Measurements from ENCODE around the gene MRPL9.
A peak's percentile ranks its signal among the peaks of the same experiment; 100 is the strongest.

The MRPL9 gene

DNA sequence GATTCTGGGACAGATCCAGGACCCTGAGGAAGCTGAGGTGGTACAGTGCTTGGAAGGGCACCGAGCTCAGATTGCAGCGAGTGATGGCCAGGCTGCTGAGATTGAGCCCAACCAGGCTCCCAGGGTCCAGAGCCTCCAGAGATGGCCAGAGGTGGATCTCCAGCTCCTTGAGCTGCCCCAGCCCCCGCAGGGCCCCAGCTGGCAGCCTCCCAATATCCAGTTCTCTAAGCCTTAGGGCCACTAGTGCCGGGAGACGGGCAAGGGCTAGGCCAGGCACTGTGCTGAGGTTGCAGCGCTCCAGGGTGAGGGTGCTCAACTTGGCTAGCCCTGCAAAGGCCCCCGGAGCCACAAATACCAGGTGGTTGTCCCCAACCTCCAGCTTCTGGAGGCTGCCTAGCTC is 38.5 kb upstream of the MRPL9 start:
- Histone ChIP-seq H3K27me3 (no peaks in the 10 kb centered on the region), H3K4me1 (peaks cover 37% of the 10 kb centered on the region), H3K36me3 (no peaks in the 10 kb centered on the region), H3K9me3 (no peaks in the 10 kb centered on the region), H3K4me3 (ENCODE audit: low read depth, low read length) (no peak overlapping the region)
- DNase-seq: no peak
- TF ChIP-seq, protein P1, sequence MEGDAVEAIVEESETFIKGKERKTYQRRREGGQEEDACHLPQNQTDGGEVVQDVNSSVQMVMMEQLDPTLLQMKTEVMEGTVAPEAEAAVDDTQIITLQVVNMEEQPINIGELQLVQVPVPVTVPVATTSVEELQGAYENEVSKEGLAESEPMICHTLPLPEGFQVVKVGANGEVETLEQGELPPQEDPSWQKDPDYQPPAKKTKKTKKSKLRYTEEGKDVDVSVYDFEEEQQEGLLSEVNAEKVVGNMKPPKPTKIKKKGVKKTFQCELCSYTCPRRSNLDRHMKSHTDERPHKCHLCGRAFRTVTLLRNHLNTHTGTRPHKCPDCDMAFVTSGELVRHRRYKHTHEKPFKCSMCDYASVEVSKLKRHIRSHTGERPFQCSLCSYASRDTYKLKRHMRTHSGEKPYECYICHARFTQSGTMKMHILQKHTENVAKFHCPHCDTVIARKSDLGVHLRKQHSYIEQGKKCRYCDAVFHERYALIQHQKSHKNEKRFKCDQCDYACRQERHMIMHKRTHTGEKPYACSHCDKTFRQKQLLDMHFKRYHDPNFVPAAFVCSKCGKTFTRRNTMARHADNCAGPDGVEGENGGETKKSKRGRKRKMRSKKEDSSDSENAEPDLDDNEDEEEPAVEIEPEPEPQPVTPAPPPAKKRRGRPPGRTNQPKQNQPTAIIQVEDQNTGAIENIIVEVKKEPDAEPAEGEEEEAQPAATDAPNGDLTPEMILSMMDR (IDR thresholded peaks at IDR 0.05; ENCODE audit: low read depth, low read length): no peak

DNA sequence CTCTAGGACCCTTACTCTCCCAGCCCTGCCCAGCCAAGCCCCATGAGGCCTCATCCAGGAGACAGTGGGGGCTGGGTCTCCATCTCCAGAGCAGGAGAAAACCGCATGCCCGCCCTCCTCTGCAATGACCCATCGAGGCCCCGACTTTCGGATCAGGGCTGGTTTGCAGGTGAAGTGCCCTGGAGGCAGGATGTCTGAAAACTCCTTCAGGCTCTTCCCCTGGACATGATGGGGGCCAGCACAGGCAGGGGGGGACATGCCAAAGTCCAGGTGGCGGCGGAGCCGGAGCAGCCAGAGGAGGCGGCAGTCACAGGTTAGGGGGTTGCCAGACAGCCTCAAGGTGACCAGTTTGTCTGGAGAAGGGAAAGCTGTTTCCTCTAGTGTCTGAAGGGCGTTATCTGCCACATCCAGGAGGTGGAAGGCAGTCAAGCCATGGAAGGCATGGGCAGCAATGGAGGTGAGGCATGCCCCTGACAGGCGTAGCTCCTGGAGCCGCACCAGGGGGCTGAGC is 38.1 kb upstream of the MRPL9 start:
- DNase-seq: no peak
- H3K9me3 ChIP-seq: no peaks in the 10 kb centered on the region
- no peaks in the 10 kb centered on the region for H3K36me3 ChIP-seq
- H3K27me3 ChIP-seq: no peaks in the 10 kb centered on the region
- peaks cover 37% of the 10 kb centered on the region for H3K4me1 ChIP-seq
- TF ChIP-seq, protein P1 (IDR thresholded peaks at IDR 0.05; ENCODE audit: low read depth, low read length): no peak
- H3K4me3 ChIP-seq (ENCODE audit: low read depth, low read length): no peak overlapping the region

DNA sequence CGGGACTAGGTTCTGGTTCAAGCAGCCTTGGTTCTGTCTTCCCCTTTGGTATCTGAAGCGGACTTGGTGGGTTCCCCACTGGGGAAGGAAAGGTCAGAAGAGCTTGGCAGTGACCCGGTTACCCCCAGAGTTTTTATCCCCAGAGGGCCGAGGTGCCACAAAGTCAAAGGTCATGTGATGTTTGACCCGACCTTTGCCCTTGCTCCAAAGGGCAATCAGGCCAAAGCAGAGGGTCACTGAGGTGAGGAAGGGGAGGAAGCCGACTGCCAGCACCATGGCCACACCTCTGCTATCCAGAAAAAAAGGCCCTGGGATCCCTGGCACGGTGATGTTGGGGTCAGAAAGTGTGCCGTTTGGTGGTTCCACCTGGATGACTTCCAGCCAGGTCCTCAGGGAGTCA is 37.5 kb upstream of the MRPL9 start:
- H3K27me3 ChIP-seq: no peaks in the 10 kb centered on the region
- TF ChIP-seq, protein P1 (IDR thresholded peaks at IDR 0.05; ENCODE audit: low read depth, low read length): no peak
- H3K4me3 ChIP-seq (ENCODE audit: low read depth, low read length): no peak overlapping the region
- no peaks in the 10 kb centered on the region for H3K36me3 ChIP-seq
- DNase-seq: no peak
- H3K9me3 ChIP-seq: no peaks in the 10 kb centered on the region
- H3K4me1 ChIP-seq: peaks cover 37% of the 10 kb centered on the region

DNA sequence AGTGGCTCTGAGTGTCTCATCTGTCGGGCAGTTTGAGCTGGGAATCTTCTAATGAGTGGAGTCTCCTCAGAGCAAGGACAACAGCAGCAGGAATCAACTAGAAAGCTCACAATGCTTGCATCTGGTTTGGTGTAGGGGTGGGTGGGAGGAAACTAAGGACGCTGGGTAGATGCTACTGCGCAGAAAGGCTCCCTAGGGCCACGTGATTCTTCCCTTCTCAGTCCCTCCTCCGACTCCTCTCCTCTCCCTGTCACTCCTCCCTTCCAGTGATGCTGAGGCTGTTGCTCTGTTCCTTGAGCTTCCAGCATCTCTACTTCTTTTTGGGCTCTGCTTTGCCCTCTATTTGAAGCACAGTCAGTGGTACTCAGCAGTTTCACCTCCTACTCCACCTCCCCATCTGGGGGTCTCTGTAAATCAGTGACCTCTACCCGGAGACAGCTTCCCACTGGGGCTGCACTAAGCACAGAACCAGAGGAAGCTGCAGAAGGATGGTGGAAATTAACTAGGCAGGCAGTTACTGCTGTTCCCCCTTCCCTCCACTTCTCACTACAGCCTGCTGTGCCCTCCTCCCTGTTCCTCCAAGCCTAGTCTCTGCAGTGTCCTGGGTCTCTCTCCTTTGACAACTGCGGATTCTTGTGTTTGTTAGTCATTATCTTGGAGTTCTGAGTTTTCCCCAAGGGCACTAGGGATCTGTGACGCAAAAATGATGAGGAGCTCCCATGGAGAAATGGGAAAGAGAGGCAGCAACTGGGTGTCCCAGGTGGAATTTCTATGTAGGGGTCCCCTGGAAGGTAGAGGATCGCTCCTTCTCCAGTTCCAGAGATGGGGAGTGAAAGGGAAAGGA is 36.1 kb upstream of the MRPL9 start:
- H3K36me3 ChIP-seq: no peaks in the 10 kb centered on the region
- H3K4me1 ChIP-seq: peaks cover 33% of the 10 kb centered on the region
- H3K4me3 ChIP-seq (ENCODE audit: low read depth, low read length): no peak overlapping the region
- DNase-seq: peak; percentile 38
- TF ChIP-seq, protein P1 (IDR thresholded peaks at IDR 0.05; ENCODE audit: low read depth, low read length): no peak
- no peaks in the 10 kb centered on the region for H3K9me3 ChIP-seq
- H3K27me3 ChIP-seq: no peaks in the 10 kb centered on the region

DNA sequence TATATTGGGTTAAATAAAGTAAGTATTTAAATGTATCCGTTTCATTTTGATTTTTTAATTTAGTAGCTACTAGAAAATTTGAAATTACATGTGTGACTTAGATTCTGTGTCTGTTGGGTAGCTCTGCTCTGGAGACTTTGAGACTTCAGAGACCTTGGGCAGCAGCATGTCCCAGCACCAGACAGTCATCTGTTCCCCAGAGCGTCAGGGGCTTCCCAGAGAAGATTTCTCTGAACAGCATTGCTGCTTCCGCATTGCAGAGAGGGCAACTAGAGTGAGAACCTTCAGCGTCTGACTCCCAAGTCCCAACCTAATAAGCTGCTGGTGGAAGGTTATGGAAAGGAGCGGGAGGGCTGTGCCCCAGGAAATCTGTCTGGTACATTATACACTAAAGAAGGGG is 35.3 kb upstream of the MRPL9 start:
- H3K4me1 ChIP-seq: peaks cover 25% of the 10 kb centered on the region
- no peaks in the 10 kb centered on the region for H3K9me3 ChIP-seq
- no peak overlapping the region for H3K4me3 ChIP-seq (ENCODE audit: low read depth, low read length)
- H3K27me3 ChIP-seq: no peaks in the 10 kb centered on the region
- no peak for DNase-seq
- no peaks in the 10 kb centered on the region for H3K36me3 ChIP-seq
- TF ChIP-seq, protein P1 (IDR thresholded peaks at IDR 0.05; ENCODE audit: low read depth, low read length): no peak
